Stimulated activated naive CD8-positive, alpha-beta T cell treated with anti-CD3 and anti-CD28 coated beads, Interleukin-15, Interleukin-2, amounts not matched to agents 100 ng/mL and 50 ng/mL, for 24 hours (primary cell): ENCODE data around the gene SNRNP25.

ENCODE experiments used
- H3K27ac Mint-ChIP-seq: one replicate; pipeline ENCODE4 v1.8.0; 2021; ENCODE audit warnings: mild to moderate bottlenecking, mixed read lengths
- H3K27me3 Mint-ChIP-seq: one replicate; pipeline ENCODE4 v1.8.0; 2021; ENCODE audit warnings: mixed read lengths
- H3K36me3 Mint-ChIP-seq: one replicate; pipeline ENCODE4 v1.8.0; 2021; ENCODE audit warnings: low read depth, mixed read lengths
- H3K4me1 Mint-ChIP-seq: one replicate; pipeline ENCODE4 v1.8.0; 2021; ENCODE audit warnings: low read depth, mixed read lengths
- H3K4me3 Mint-ChIP-seq: one replicate; pipeline ENCODE4 v1.8.0; 2021; ENCODE audit warnings: mild to moderate bottlenecking, mixed read lengths
- H3K9me3 Mint-ChIP-seq: one replicate; pipeline ENCODE4 v1.8.0; 2021; ENCODE audit warnings: mixed read lengths

Gene SNRNP25

DNA sequence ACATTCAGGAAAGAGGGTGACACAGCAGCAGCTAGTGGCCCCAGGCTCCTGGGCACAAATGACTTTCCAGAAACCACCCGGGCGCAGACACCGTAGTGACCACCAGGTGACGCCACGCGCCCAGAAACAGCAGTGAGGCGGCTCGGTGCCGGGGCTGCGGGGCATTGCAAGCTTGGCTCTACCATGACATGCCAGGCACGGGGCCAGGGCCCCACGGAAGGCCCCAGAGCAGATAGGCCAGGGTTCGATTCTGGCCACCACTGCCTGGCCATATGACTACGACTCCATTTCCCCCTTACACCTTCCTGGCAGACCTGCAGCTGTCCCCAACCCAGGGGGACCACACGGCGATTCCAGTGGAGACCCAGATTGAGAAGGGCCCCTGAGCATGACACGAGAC is 12.1 kb downstream of the SNRNP25 start:
- H3K4me1 Mint-ChIP-seq: no peaks in the 10 kb centered on the region
- no peak overlapping the region for H3K27ac Mint-ChIP-seq
- H3K9me3 Mint-ChIP-seq: no peaks in the 10 kb centered on the region
- no peak overlapping the region for H3K4me3 Mint-ChIP-seq
- H3K27me3 Mint-ChIP-seq: peaks cover 3% of the 10 kb centered on the region
- H3K36me3 Mint-ChIP-seq: no peaks in the 10 kb centered on the region

DNA sequence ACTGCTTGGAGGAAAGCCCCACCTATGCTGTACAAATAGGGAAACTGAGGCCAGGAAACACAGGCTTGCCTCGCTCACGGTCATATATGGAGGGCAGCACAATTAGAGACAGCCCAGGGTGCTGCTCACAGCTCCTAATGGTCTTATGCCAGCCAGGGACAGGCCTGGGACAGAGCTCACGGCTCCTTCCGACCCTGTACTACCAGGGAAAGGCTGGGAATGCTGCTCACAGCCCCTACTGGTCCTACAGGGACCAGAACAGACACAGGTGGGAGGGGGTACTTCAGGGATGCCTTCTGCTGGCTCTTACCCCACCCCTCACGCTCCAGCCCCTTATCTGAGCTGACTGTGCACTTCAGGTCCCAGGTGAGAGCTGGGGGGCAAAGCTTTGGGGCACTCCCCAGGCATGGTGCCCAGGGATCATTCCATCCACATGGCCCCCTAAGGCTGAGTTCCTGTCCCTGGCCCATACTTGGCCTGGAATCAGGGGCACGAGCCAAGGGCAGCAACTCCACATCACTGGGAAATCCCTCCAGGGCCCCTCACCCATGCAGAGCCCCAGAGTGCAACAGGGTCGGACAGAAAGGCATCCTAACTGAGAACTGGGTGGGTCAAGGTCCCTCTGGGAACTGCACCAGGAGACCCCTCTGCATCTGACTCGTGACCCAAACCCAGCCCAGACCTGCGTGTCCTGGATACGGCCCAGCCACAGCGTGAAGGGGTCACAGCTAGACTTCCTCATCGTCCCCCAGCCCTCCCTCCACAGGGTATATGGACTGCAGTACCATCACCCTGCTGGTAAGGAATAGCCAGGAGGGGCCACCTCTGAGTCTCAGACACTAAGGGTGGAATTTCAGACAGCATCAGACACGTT is 12.9 kb downstream of the SNRNP25 start:
- Mint-ChIP-seq H3K27ac (no peak overlapping the region), H3K4me3 (no peak overlapping the region), H3K27me3 (peaks cover 8% of the 10 kb centered on the region), H3K9me3 (no peaks in the 10 kb centered on the region), H3K36me3 (no peaks in the 10 kb centered on the region), H3K4me1 (no peaks in the 10 kb centered on the region)

DNA sequence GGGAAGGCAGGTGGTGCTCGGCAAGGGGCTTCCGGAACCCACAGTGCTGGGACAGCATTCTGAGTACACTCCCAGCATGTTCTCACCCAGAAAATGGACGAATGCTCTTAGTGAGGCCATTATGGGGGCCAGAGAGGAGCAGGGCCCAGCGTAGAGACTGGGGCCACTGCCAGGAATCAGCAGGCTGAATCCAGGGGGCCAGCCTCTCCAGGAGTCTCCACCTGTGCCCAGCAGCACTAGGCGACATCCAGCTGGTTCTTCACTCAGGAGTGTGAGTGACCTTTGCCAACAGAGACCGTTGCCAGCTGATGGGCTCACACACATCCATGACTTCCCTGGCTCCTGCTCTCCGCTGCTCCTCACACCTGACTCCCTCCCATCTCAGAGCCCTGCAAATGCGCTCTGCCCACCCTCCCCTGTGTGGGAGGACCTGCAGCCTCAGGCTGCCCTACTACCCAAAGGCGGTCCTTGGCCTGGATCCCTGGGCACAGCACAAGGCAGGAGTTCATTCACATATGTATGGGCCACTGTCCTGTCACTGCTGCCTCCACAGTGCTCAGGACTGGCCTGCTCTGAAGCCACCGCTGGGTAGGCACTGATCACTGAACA is 13.7 kb downstream of the SNRNP25 start:
- H3K4me1 Mint-ChIP-seq: no peaks in the 10 kb centered on the region
- H3K9me3 Mint-ChIP-seq: no peaks in the 10 kb centered on the region
- H3K4me3 Mint-ChIP-seq: no peak overlapping the region
- no peak overlapping the region for H3K27ac Mint-ChIP-seq
- no peaks in the 10 kb centered on the region for H3K36me3 Mint-ChIP-seq
- H3K27me3 Mint-ChIP-seq: peaks cover 10% of the 10 kb centered on the region

DNA sequence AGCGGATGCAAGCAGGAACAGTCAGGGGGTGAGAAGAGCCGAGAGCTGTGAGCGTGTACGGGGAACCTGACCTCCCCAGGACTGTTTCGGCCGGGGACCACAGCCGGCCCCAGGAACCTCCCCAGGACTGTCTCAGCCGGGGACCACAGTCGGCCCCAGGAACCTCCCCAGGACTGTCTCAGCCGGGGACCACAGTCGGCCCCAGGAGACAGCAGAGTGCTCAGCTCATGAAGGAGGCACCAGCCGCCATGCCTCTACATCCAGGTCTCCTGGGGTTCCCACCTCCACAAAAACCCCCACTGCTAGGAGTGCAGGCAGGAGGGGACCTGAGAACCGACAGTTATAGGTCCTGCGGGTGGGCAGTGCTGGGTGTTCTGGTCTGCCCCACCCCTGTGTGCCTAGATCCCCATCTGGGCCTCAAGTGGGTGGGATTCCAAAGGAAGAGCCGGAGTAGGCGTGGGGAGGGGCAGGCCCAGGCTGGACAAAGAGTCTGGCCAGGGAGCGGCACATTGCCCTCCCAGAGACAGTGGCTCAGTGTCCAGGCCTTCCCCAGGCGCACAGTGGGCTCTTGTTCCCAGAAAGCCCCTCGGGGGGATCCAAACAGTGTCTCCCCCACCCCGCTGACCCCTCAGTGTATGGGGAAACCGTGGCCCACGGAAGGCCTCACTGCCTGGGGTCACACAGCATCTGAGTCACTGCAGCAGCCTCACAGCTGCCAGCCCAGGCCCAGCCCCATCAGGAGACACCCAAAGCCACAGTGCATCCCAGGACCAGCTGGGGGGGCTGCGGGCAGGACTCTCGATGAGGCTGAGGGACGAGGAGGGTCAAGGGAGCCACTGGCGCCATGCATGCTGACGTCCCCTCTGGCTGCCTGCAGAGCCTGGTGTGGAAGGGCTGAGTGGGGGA is 14.5 kb downstream of the SNRNP25 start:
- no peaks in the 10 kb centered on the region for H3K9me3 Mint-ChIP-seq
- no peaks in the 10 kb centered on the region for H3K36me3 Mint-ChIP-seq
- H3K4me1 Mint-ChIP-seq: peaks cover 5% of the 10 kb centered on the region
- H3K4me3 Mint-ChIP-seq: no peak overlapping the region
- H3K27me3 Mint-ChIP-seq: peaks cover 15% of the 10 kb centered on the region
- H3K27ac Mint-ChIP-seq: no peak overlapping the region

DNA sequence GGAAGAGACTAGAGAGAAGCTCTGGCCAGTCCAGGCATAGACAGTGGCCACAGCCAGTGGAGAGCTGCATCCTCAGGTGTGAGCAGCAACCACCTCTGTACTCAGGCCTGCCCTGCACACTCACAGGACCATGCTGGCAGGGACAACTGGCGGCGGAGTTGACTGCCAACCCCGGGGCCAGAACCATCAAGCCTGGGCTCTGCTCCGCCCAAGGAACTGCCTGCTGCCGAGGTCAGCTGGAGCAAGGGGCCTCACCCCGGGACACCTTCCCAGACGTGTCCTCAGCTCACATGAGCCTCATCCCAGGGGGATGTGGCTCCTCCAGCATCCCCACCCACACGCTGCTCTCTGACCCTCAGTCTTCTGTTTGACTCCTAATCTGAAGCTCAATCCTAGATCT is 15.6 kb downstream of the SNRNP25 start:
- H3K4me3 Mint-ChIP-seq: no peak overlapping the region
- H3K36me3 Mint-ChIP-seq: no peaks in the 10 kb centered on the region
- no peaks in the 10 kb centered on the region for H3K9me3 Mint-ChIP-seq
- no peak overlapping the region for H3K27ac Mint-ChIP-seq
- H3K4me1 Mint-ChIP-seq: peaks cover 5% of the 10 kb centered on the region
- peaks cover 25% of the 10 kb centered on the region for H3K27me3 Mint-ChIP-seq

DNA sequence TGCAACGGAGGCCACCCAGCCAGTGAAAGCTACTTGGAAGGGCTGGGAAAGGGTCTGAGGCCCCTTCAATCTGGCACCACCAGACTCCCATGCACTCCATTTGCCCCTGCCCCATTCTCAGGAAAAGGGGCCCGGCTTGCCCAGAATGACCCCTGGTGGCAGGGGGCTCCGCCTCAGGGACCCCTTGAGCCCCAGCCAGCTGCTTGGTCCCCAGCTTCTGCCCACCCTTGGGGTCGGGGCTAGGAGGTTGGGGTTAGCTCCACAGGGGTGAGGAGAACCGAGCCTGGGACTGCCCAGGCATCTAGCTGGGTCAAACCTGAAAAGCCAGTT is 17.5 kb downstream of the SNRNP25 start:
- Mint-ChIP-seq H3K27me3 (peaks cover 30% of the 10 kb centered on the region), H3K4me3 (no peak overlapping the region), H3K36me3 (no peaks in the 10 kb centered on the region), H3K27ac (no peak overlapping the region), H3K9me3 (no peaks in the 10 kb centered on the region), H3K4me1 (peaks cover 8% of the 10 kb centered on the region)

DNA sequence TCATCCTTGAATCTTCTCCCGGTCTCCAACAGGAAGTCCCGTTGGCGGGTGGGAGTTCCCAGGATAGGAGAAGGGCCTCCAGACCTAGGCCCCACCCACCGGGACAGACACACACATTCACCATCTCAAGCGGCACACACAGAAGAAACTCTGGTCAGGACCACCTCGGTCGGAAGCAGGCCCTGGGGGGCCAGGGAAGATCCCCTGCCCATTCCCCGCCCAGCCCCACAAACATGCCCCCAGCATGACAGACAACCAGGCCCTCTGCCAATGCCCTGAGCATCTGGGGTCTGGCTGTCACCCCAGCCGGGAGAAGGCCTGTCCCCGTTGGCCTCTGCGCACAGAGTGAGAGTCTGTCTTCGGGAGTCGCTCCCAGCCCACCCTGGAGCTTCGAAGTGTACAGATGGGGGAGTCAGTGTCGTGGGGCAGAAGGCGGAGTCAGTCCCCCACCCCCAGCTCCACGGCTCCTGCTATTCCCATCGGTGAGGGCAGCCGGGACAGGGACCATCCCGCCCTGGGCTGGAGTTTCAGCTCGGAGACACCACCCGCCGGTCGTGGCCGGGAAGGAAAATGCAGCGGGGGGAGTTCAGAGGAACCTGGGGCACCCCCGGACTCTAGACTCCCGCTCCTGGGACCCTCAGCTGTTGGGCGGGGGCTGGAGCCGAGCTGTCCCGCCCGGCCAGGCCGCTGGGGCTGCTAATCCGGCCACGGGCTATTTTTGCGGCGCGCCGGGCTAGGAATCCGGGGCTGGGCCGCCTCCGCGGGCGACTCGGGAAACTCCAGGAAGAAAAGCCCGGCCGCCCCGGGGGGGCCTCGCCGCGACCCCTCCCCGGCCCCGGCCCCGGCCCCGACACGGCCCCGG is 18.1 kb downstream of the SNRNP25 start:
- no peaks in the 10 kb centered on the region for H3K9me3 Mint-ChIP-seq
- H3K4me3 Mint-ChIP-seq: peak overlapping the region; percentile 3
- H3K27ac Mint-ChIP-seq: no peak overlapping the region
- H3K36me3 Mint-ChIP-seq: no peaks in the 10 kb centered on the region
- H3K27me3 Mint-ChIP-seq: peaks cover 30% of the 10 kb centered on the region
- H3K4me1 Mint-ChIP-seq: peaks cover 14% of the 10 kb centered on the region

DNA sequence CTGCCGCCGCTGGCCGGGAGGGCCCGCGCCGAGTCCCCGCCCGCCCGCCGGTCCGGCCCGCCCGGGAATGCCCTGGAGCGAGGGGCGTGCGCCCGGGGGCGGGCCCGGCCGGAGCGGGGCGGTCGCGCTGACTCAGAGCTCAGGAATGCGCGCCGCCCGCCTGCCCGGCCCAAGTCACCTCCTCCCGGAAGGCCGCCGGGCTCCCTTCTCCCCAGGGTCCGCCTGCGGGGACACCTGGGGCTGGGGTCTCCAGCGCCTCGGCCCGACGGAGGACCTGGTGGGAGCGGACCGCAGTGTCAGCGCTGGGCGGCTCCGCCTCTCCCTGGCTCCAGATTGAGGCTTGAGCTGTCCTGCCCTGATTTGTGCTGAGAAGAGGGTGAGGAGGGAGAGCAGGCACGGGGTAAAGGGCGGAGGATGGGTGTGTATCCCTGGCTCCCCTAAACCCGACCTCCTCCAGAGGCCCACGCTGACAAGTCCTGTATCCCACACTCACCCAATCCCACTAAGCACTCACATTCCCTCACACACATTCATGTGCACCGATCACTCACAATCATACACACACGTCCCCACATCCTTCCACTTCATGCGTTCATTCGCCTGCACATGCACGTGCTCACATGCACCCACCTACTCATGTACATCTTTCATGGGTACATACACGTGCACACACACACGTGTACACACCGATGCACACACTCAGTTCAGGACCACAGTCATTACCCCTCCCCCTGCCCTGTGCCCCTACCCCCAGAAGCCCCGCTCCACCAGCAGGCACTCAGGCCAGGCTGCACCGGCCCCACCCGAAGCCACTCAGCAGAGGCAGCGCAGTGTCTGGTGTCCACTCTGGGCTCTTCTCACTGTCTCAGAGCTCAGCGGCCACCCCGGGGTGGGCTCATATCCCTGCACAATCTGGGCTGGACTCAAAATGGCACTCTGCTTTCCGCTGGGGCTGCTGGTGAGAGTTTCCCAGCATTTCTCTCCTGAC is 19.2 kb downstream of the SNRNP25 start, which contains the start of gene RHBDF1:
Gene RHBDF1 (minus strand): TSS at position 71 of the 988 bp plus-strand sequence. CDS start 7,616 bp downstream, outside the sequence.
- Mint-ChIP-seq H3K4me1 (peaks cover 21% of the 10 kb centered on the region), H3K27ac (peak within 1 kb of the TSS; percentile 50), H3K27me3 (peaks cover 30% of the 10 kb centered on the region), H3K9me3 (no peaks in the 10 kb centered on the region), H3K4me3 (peak within 1 kb of the TSS; percentile 70), H3K36me3 (no peaks in the 10 kb centered on the region)

DNA sequence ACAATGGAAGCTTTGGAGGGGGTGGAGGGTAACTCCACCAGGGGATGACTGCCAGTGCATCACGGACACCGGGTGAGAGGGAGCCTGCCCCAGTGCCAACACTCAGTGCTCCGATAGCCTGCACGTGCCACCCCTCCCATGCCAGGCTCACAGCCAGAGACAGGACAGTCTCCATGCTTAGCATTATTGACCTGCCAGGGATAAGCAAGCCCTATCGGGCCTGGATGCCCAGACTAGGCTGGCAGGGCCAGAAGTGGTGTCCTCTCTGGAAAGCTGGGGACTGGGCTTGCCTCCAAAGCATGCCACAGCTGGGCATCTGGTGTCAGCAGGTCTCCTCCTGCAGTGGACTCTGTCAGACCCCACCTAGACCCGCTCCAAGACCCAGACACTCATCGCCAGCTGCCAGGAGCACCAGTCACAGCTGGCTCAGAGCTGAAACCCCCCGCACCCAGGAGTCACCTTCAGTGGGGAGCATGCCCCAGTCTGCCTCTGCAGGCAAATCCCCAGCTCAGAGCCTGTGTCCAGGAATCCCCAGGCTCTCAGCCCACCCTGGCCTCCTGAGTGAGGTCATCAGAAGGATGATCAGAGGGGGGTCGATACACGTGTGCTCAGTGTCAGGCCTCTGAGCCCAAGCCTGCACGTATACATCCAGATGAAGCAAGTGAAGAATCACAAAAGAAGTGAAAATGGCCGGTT is 20.6 kb downstream of the SNRNP25 start:
- Mint-ChIP-seq H3K4me3 (no peak overlapping the region), H3K9me3 (no peaks in the 10 kb centered on the region), H3K36me3 (no peaks in the 10 kb centered on the region), H3K4me1 (peaks cover 29% of the 10 kb centered on the region), H3K27ac (no peak overlapping the region), H3K27me3 (peaks cover 30% of the 10 kb centered on the region)

DNA sequence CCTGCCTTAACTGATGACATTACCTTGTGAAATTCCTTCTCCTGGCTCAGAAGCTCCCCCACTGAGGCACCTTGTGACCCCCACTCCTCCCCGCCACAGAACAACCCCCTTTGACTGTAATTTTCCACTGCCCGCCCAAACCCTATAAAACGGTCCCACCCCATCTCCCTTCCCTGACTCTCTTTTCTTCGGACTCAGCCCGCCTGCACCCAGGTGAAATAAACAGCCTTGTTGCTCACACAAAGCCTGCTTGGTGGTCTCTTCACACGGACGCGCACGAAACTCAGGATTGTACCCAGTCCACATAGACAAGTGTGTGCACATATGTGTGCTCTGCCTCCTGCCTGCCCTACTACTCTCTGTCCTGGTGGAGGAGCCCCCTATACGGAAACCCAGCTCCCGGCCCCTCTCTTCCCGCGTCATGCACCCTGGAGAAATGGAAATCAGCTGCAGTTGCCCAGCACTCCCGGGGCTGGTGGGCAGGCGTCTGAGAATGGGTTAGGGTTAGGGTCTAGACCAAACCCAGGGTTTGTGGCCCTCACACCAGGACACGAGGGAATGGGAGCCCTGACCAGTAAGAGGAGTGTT is 21.2 kb downstream of the SNRNP25 start:
- no peak overlapping the region for H3K4me3 Mint-ChIP-seq
- no peak overlapping the region for H3K27ac Mint-ChIP-seq
- H3K36me3 Mint-ChIP-seq: no peaks in the 10 kb centered on the region
- peaks cover 30% of the 10 kb centered on the region for H3K27me3 Mint-ChIP-seq
- peaks cover 35% of the 10 kb centered on the region for H3K4me1 Mint-ChIP-seq
- H3K9me3 Mint-ChIP-seq: no peaks in the 10 kb centered on the region

DNA sequence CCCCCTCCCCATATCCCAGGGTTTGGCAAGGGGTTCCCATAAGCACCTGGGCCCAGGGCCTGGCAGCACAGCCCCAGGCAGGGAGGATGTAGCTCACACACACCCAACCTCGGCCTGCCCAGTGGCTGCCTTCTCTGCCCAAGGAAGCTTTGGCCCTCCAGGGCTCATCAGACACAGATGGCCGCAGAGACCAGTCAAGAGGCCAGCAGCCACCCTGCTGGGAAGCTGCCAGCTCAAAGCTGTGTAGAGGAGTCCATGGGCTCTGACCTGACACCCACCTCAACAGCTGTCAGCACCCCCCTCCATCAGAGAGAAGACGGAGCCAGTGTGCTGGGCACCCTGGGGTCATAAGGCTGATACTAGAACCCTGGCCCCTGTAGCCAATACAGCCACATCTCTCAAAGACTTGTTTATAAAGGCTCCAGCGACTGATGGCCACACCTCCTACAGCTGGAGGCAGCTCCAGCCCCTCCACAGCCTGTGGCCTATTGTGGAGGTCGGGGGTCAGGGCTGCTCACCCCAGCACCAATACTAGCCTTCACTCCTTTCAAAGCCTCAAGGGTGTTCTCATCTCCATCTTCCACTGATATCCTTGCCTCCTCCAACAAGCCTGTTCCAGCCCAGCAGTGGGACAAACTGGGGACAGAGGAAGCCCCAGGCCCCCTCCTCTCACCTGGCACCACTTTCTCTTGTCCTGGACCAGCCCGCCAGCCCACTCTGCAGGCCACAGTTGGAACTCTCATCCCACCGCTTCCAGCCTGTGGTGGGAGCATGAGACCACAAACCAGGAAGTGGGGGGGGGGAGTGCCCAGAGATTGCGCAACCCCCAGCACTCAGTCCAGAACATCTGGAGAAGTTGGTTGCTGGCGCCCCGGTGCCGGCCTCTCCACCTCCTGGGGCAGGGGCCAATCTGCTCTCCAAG is 22.2 kb downstream of the SNRNP25 start:
- Mint-ChIP-seq H3K4me1 (peaks cover 39% of the 10 kb centered on the region), H3K4me3 (peak overlapping the region; percentile 84), H3K36me3 (no peaks in the 10 kb centered on the region)

More for the DNA sequence above, 22.2 kb downstream of the SNRNP25 start:
- Mint-ChIP-seq H3K9me3 (no peaks in the 10 kb centered on the region), H3K27ac (peak overlapping the region; percentile 21), H3K27me3 (peaks cover 26% of the 10 kb centered on the region)
